HEK293 (cell line): Measurements from ENCODE around the gene CDK4.

Experiments used
- KLF1 ChIP-seq: fragments of 450-650 bp; formaldehyde crosslinking; IDR thresholded peaks from 2 replicates; pipeline ENCODE4 v1.5.1; 2016; ENCODE audit warnings: missing biosample characterization, missing genetic modification characterization
- SCRT1 ChIP-seq: fragments of 450-650 bp; formaldehyde crosslinking; IDR thresholded peaks from 2 replicates; pipeline ENCODE4 v1.5.1; 2016; ENCODE audit warnings: missing biosample characterization, missing genetic modification characterization, borderline replicate concordance
- TRIM28 ChIP-seq: IDR thresholded peaks from 2 replicates; pipeline ENCODE4 v1.6.1; 2011; ENCODE audit warnings: low read length, control low read depth, borderline replicate concordance
- ZNF184 ChIP-seq: fragments of 450-650 bp; IDR thresholded peaks from 2 replicates; pipeline ENCODE4 v1.5.1; 2018; ENCODE audit warnings: missing biosample characterization, mild to moderate bottlenecking, missing genetic modification characterization
- ZNF311 ChIP-seq: fragments of 450-650 bp; formaldehyde crosslinking; IDR thresholded peaks from 2 replicates; pipeline ENCODE4 v1.5.1; 2017; ENCODE audit warnings: missing biosample characterization, missing genetic modification characterization, borderline replicate concordance
- ZNF621 ChIP-seq: fragments of 450-650 bp; formaldehyde crosslinking; IDR thresholded peaks from 2 replicates; pipeline ENCODE4 v1.5.1; 2017; ENCODE audit warnings: missing biosample characterization, missing genetic modification characterization
- ZNF626 ChIP-seq: fragments of 450-650 bp; sonication (Bioruptor Pico); formaldehyde crosslinking; IDR thresholded peaks from 2 replicates; pipeline ENCODE4 v1.5.1; 2018; ENCODE audit warnings: missing biosample characterization, missing genetic modification characterization, inconsistent platforms
- ZNF837 ChIP-seq: fragments of 450-650 bp; formaldehyde crosslinking; IDR thresholded peaks from 2 replicates; pipeline ENCODE4 v1.5.1; 2016; ENCODE audit warnings: missing biosample characterization, missing genetic modification characterization
- TF ChIP-seq, protein P1 (sequence below): fragments of 450-650 bp; formaldehyde crosslinking; IDR thresholded peaks from 2 replicates; pipeline ENCODE4 v1.5.1; 2016; ENCODE audit warnings: missing biosample characterization, missing genetic modification characterization
- TF ChIP-seq, protein P2 (sequence below): fragments of 450-650 bp; formaldehyde crosslinking; IDR thresholded peaks from 2 replicates; pipeline ENCODE4 v1.5.1; 2016; ENCODE audit warnings: missing biosample characterization, missing genetic modification characterization

DNA sequence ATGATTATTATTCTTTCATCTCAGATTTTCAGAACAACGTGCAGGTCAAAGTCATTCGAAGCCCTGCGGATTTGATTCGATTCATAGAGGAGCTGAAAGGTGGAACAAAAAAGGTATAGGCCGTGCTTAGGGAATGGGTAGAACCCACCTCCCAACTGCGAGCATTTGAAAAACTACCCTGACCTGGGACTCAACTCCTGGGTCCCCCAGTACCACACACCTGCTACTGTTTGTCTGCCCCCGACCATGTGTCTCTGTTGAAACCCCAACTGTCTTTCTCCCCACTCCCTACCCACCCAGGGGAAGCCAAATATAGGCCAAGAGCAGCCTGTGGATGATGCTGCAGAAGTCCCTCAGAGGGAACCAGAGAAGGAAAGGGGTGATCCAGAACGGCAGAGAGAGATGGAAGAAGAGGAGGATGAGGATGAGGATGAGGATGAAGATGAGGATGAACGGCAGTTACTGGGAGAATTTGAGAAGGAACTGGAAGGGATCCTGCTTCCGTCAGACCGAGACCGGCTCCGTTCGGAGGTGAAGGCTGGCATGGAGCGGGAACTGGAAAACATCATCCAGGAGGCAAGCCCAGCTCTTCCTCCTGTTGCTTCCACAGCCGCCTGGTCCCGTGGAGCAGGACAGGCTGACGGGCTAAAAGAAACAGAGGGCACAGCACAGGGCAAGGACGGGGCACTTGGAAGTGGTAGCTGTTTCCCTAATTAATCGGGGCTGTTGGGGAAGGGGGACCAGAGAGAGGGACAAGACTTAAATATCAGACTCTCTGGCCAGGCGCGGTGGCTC lies 34.1 kb downstream of the CDK4 start:
- TF ChIP-seq, protein P1, sequence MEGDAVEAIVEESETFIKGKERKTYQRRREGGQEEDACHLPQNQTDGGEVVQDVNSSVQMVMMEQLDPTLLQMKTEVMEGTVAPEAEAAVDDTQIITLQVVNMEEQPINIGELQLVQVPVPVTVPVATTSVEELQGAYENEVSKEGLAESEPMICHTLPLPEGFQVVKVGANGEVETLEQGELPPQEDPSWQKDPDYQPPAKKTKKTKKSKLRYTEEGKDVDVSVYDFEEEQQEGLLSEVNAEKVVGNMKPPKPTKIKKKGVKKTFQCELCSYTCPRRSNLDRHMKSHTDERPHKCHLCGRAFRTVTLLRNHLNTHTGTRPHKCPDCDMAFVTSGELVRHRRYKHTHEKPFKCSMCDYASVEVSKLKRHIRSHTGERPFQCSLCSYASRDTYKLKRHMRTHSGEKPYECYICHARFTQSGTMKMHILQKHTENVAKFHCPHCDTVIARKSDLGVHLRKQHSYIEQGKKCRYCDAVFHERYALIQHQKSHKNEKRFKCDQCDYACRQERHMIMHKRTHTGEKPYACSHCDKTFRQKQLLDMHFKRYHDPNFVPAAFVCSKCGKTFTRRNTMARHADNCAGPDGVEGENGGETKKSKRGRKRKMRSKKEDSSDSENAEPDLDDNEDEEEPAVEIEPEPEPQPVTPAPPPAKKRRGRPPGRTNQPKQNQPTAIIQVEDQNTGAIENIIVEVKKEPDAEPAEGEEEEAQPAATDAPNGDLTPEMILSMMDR (tag by site-specific recombination), result no peak
- TF ChIP-seq SCRT1 (tag by site-specific recombination) (no peak), ZNF837 (tag by site-specific recombination) (no peak), ZNF184 (tag by site-specific recombination) (no peak), ZNF621 (tag by site-specific recombination) (no peak), KLF1 (tag by site-specific recombination) (no peak), ZNF311 (tag by site-specific recombination) (no peak), ZNF626 (tag by site-specific recombination) (no peak), TRIM28 (no peak)
- TF ChIP-seq, protein P2, sequence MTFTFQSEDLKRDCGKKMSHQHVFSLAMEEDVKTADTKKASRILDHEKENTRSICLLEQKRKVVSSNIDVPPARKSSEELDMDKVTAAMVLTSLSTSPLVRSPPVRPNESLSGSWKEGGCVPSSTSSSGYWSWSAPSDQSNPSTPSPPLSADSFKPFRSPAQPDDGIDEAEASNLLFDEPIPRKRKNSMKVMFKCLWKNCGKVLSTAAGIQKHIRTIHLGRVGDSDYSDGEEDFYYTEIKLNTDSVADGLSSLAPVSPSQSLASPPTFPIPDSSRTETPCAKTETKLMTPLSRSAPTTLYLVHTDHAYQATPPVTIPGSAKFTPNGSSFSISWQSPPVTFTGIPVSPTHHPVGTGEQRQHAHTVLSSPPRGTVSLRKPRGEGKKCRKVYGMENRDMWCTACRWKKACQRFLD (tag by site-specific recombination), result no peak
